HTERT RPE-1 (cell line): Measurements from ENCODE around the gene NCK2.

Experiments
- in situ Hi-C: fragments of 300-500 bp; cut with MboI; formaldehyde crosslinking; loops from 4 replicates; pipeline ENCODE4 v1.14.3; 2020; ENCODE audit warnings: low sequenced_read_pairs

Gene NCK2

DNA sequence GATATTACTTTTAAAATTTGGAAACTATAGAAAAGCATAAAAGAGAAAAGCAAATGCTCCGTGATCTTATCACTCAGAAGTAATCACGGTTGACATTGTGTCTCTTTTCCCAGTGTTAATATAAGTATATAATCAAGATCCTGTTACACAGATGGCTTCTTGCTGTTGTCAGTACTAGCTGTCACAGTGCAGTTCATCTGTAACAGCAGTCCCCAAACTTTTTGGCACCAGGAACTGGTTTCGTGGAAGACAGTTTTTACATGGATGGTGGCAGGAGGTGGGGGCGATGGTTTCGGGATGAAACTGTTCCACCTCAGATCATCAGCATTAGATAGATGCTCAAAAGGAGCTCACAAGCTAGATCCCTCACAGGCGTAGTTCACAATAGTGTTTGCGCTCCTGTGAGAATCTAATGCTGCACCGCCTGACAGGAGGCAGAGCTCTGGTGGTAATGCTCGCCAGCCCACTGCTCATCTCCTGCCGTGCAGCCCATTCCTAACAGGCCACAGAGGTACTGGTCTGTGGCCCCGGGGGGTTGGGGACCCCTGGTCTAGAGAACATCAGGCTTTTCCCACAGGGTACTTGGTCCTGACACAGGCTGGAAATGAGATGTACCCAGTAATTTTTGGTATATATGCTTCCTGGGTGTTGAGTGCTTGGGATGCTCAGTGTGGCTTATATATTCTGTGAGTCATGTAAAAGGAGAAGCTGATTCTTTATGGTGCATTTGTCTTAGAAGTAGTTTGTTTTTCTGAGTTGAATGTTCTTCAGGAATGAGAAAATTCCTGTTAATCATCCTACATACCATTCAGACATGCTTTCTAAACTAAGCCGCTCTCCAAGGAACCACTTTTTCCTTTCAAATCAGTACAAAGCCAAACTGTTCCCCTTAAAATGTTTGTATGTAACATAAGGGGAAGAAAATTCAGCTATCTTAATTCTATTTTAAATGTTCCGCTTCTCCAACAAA lies 121.8 kb downstream of the NCK2 start:
- in situ Hi-C loops = no loop called here

DNA sequence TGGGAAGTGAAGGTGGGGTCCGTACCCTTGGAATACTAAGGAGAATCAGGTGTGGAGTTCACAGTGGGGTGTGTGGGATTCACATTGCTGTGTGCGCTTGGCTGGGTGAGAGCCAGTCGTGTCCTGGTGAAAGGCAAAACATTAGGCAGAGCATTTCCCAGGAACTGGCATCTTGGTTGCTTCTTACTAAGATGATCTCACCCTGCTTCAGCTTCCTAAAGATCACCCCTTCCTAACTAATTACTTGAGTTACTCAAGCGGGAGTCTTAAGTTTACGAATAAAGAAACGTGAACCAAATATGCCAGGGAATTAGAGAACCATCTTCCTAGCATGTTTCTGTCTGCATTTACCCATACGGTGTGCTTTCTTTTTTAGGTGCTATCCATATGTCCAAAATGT lies 122.9 kb downstream of the NCK2 start:
- in situ Hi-C loops = no loop called here

DNA sequence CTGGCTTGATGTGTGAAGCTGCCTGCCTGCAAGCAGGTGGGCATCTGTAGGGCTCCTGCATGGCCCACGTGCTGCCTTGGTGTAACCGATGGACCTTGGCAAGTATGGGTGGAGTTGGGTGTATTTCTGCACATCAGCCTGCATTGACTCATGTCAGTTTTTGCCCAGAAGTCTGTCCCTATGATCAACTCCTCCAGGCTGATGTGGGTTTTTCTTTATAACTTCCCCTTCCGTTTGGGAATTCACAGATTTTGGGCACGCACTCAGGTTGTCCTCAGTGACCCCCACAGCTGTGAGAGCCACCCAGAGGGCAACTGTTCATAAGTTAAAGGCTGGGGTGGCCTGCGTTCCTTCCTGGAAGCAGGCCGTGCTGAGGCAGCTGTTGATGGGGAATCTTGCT lies 123.3 kb downstream of the NCK2 start:
- in situ Hi-C loops = no loop called here

DNA sequence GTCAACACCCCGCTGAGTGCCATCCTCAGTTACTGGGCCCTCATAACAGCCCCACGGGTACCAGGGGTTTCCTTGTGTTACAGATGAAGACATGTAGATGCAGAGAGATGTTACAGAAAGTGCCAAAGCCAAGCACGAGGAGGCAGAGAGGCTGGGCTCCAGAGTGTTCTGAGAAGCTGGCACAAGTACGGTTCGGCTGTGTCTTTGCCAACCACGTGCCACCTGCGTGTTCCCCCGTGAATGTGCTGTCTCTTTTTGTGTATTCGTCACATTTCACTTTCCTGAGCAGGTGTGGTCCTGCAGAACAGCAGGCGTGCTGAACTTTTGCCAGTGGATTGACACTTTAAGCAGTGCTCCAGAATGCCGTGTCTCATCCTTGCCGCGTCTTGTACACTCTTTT lies 124.6 kb downstream of the NCK2 start:
- in situ Hi-C loops = no loop called here

DNA sequence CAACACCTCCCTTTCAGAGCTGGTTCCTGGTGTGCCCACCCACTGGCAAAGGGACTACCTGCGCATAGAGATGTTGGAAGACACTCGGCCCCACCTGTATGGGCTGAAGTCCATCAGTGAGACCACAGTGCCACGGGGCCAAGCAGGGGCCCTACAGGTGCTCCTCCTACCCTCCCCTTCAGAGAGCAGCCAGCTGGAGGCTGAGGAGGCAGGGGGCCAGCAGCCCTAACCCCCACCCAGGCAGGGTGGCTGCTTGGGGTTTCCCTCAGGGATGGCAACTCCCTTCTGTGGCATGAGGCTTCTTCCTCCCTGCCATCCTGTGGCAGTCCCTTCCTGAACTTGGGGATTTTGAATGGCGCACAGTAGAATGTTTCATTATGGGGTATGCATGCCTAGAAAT lies 125.3 kb downstream of the NCK2 start:
- in situ Hi-C loops = no loop called here

DNA sequence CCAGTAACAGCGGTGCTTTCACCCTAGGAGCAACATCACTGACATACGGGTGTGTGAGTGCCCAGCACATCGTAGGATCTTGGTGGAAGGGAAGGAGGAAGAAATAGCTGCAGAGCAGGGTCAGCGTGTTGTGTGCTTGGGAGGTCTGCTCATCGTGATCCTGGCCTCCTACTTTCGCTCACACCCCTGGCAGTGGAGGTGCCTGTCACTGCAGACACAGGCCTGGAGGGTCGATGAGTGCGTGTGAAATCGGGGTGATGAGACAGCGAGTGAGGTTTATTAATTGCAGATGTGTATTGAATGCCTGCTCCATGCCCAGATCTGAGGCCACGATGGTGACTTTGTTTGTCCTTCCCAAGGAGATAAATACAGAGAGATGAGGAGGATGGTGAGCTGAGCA lies 126.1 kb downstream of the NCK2 start:
- in situ Hi-C loops = no loop called here

DNA sequence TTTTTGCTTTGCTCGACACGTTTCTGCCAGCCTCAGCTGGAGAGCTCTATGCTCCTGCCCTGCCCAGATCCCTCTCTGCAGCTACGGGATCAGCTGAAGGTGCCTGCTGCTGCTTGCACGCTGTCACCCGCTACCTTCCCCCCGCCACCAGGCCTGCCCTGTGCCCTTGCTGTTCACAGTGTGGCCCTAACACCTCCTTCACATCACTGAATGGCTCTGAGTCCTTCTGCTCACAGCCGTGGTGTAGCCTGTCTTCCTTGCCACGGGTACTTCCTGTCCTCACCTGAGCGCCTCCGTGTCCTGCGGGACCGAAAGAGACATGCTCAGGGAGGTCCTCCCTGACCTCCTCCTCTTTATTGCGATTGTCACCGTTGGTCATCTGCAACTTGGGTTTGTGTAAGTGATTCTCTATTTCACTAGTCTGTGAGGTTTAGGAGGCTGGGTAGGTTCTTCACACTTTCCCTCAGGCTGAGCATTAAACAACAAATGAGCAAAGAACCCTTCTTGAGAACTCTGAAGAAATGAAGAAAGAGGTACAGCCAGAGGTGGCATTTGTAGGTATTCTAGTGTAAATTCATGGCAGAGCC lies 127.5 kb downstream of the NCK2 start:
- in situ Hi-C loops = no loop called here

DNA sequence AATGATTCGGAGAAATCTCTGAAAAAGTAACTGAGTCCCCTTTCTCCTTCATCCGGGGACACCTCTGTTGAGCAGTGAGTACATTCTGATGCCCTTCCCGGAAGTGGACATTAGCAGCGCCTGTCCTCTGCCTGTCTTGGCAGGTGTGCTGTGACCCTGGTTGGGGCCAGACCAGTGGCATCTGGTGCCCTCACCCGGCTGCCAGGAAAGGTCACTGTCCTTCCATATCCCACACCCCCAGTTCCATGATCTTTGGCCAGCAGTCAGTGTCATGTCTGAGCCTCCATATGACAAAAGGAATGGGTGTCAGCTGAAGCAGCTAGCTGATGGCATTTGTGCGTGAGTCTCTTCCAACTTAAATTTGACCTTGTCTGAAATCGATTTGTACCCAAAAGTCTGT lies 128.1 kb downstream of the NCK2 start:
- in situ Hi-C loops = no loop called here

DNA sequence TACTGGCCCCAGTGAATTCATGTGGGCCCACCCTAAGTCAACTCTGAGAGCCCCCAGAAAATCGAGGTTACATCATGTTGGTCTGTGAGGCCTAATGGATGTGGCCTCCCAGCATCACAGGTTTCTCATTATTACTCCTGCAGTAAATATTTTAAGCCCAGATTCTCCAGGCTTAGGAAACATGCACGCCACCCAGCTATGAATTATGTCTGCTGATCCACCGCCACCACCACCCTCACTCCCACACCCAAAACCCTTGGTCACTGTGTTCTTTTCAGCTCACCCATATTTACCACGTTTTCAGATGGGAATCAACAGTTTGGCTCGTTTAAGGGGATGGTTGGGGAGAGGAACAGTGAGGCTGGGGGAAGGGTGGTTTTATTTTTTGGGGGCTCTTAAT lies 128.6 kb downstream of the NCK2 start:
- in situ Hi-C loops = no loop called here

DNA sequence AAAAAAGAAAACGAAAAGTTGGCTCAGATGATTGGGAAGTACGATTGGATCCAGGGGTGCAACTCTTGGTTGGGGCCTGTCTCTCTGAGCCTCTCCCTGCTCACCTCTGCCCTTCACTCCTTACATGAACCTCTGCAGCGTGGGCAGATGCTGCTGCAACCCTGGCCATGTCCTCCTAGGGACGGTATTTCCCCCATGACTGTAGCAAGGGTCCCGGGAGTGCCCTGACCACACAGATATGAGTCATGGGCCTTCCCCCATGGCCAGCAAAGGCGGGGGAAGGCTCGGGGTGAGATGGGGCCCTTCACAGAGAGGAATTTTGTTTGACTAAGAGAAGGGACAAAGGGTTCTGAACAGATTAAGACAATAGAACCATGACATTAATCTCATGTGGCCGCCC lies 129.0 kb downstream of the NCK2 start:
- in situ Hi-C loops = no loop called here

DNA sequence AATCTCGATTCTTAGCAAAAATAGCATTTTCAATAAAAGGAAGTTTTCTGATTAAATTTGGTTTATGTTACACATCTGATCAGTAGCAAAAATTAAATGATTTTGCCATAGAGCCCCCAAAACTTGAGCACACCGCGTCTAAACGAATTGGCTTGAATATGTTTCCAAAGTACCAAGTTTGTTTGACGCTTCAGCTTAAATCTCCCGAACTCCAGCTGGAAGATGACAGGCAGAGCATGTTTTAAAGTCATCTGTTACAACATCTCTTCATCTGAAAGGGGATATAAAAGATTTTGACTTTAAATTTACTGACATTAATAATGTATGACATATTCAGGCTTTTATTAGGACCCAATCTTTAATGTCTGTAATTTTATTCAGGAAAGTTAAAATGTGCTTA lies 129.8 kb downstream of the NCK2 start:
- in situ Hi-C loops = no loop called here

DNA sequence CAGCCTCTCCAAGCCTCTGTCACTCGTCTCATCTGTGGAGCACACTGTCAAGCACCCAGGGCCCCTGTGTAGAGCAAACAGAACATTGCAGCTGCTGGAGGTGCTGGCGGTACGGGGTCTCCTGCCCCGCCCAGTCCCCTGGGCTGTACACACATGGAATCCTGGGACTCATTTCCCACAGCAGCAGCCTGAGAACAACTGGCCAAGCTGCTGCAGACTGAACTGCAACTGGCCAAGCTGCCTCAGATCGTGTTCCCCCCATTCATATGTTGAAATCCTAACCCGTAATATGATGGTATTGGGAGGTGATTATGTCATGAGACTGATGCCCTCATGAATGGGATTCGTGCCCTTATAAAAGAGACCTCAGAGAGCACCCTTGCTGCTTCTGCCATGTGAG lies 130.5 kb downstream of the NCK2 start:
- in situ Hi-C loops = no loop called here

DNA sequence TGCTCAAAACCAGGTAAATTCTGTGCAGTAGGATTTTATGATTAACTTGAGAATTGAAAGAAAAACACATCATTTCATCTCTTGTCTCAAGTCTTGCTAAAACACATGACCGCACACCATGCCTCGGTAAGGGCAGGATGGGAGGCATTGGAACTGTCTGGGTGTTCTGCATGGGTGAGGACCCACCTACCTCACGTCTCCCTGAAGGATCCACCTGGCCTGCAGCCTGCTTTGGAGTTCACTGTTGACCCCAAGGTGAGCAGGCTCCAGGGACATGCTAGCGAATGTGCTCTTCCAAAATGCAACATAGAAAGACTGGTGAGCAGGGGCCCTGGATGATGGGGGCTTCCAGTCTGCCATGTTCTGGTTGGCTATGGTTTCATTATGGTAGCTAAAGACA lies 131.5 kb downstream of the NCK2 start:
- in situ Hi-C loops = no loop called here

DNA sequence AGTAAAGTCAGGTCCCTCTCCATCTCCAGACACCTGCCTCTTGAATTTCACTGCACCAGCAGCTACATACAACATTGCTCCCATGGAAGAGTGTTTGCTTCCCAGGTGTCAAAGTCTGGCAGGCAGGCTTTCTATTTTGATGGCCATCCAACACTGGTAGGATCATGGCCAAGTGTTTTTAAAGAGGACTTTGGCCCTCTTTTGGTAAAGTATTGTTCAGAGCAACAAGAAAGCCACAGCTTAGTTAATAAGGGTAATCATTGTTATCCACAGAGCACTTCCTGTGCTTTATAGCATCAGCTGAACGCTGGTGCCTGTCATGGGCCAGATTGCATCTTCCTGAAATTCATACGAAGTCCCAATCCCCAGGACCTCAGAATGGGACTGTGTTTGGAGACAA lies 133.2 kb downstream of the NCK2 start:
- in situ Hi-C loops = no loop called here

DNA sequence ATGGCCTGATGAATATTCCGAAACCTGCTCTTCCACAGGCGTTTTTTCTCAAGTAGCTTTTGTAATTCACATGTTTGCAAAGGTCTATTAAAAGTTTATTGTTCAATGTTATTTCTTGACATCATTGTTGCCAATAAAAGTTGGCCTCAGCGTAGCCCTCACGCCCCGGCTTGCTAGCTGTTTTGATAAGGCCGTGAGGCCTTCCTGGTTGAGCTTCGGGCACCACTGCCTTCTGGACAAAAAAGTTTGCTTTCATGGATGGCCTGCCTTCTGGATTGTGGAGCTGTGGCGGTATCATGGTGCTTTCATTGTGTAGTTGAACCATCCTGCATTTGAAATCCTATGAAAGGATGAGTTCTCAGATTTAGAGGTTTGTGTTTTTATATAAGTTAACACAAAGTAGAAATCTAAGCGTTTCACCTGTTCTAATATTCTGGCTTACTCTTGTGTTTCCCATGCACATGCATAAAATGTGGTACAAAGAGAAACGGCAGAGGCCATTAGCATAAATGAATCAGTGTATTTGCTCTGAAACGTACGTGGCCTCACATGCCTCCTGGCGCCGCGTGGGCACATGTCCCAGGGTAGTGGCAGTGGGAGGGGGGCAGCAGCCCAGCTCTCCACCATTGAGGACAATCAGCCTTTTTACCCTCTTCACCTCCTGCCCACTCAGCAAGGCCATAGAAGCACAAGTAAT lies 134.5 kb downstream of the NCK2 start:
- in situ Hi-C loops = no loop called here

DNA sequence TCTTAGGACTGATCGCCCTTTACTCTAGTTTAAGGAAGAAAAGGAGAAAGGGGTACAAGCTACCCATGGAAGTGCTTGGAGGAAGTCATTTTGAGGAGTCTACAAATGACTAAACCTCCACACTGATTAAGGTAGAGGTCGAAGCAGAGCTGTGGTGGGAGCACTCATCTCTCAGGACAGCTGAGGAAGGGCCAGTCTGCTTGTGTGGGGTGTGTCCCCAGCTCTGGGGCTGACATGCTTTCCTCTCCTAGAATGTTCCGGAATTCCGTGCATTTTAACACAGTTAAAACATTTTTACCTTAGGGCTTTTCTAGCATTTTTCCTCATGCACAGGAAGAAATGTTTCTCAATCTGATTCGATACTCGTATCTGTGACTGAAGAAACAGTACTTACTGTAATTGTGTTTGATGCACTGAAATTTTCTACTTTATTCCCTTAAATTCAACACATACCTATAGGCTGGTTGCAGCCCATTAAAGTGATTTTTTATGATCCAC lies 135.1 kb downstream of the NCK2 start:
- in situ Hi-C loops = no loop called here

DNA sequence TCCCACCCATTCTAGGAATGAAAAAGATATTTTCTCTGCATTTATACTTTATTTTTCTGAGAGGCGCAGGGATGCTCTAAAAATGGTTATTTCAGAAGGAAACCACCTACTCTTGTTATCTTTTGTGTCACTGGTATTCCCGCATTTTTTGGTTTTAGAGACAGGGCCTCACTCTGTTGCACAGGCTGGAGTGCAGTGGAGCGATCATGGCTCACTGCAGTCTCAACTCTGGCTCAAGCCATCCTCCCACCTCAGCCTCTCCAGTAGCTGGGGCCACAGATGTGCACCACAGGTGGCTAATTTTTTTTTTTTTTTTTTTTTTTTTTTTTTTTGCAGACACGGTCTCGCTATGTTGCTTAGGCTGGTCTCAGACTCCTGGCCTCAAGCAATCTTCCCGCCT lies 135.9 kb downstream of the NCK2 start:
- in situ Hi-C loops = no loop called here

DNA sequence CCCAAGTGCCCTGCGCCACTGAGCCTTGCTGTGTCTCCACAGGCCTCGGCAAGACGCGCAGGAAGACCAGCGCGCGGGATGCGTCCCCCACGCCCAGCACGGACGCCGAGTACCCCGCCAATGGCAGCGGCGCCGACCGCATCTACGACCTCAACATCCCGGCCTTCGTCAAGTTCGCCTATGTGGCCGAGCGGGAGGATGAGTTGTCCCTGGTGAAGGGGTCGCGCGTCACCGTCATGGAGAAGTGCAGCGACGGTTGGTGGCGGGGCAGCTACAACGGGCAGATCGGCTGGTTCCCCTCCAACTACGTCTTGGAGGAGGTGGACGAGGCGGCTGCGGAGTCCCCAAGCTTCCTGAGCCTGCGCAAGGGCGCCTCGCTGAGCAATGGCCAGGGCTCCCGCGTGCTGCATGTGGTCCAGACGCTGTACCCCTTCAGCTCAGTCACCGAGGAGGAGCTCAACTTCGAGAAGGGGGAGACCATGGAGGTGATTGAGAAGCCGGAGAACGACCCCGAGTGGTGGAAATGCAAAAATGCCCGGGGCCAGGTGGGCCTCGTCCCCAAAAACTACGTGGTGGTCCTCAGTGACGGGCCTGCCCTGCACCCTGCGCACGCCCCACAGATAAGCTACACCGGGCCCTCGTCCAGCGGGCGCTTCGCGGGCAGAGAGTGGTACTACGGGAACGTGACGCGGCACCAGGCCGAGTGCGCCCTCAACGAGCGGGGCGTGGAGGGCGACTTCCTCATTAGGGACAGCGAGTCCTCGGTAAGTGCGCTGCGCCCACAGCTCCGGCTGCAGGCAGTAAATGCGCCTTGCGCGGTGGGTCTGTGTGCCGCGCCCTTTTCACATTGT lies 136.8 kb downstream of the NCK2 start:
- in situ Hi-C loops = no loop called here

DNA sequence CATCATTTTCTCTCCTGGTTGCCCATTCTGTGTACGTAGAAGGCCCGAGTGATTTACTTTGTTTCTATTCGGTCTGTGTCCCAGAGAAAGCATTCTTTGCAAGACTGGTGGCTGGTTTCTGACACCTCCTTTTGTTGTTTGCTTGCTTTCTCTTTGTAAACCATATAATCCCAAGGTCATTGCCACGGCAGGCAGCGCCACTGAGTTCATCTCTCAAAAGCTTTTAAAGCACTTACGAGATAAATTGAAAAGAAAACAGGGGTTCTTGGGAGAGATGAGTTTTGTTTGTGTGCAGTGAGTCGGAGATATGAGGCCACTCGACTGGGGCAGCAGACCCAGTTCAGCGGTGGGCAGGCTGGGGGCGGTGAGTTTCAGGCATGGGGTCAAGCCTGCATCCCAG lies 137.6 kb downstream of the NCK2 start:
- in situ Hi-C loops = no loop called here

DNA sequence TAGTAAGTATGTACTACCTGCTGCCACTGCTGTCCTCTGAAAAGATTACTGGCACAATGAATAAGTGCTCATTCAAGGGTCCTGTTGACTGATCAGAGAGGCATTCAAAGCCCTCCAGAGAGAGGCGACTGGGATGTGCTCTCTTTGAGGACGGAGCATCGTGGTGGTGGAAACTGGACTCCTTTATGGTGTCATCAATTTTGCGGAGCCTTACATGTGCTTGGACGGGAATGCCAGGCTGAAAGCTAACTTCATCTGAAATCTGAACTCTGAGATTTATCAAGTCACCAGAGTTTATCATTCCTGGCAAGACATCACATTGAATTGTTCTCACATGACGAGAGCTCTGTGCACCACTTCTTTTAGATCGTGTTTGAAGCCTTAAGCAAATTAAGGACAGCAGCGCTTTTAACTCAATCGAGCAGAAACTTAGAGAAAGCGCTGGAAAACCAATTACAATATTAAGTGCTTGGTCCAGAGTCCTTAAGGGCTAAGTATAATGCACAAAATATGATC lies 138.3 kb downstream of the NCK2 start:
- in situ Hi-C loops = no loop called here
